Heart left ventricle (tissue), 13 donors: ENCODE data around the gene CACNA1E.

Experiments used
- POLR2A ChIP-seq, 2 donors: fragments of 450-650 bp; IDR thresholded peaks; one replicate each; pipeline ENCODE4 v1.6.1; 2017; ENCODE audit warnings: antibody characterized with exemption in 2 of 2, mild to moderate bottlenecking in 2 of 2, moderate library complexity in 2 of 2
- TF ChIP-seq, protein P1 (sequence below), 12 donors: fragments of 200-600 bp; sonication (generic) in 4 of 12; IDR thresholded peaks; one replicate each; pipeline versions ENCODE4 v1.5.0 to v1.8.0; 2018 to 2022; ENCODE audit warnings: antibody characterized with exemption in 12 of 12, mild to moderate bottlenecking in 5 of 12
- donor health status: ischemic (EF 13 %, LVEDD 7.1; RV severe dilation, severe dysfunction).
- donor health status: DM: no; HTN: yes; CAD: no.
- donor health status: DM: no; HTN: no; CAD: no.
- donor health status: ischemic (EF 25% LVEDD 6.9; RV normal size, moderate dysfunction).
- donor health status: ischemic (EF 25% LVEDD 5.7; RV mildly dilated, moderate dysfunction).
- donor health status: ischemic (EF 35%, LVEDD 5.7; RV mildly dilated, moderate dysfunction).
- donor health status: nonischemic (EF 11% LVEDD 7.7; RV severe dilation, severe dysfunction).
- donor health status: DM: yes; HTN: yes; CAD: no.
- donor health status: PGD.
- donor health status: ischemic (EF 29% LVEDD 5.4; RV normal size, mild dysfunction).
- donor health status: nonischemic (EF 23%, LVEDD 6.1; RV moderate dilation, normal function).

DNA sequence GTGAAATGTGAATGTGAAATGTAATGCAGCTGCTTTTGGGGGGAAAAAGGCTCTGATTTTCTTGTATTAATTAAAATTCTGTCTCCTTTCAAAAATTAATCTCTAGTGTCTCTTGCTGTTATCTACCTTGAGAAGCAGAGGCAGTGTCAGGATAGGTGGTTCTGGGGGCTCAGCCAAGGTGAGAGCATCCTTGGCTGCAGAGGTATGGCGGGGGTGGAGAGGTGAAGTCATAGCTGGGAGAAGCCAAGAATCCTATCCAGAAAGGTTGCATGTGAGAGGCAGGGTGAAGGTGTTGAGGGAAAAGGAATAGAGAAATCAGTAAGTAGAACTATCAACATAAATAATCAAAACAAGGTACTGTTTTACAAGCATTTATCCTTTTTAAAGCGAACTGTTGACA, 181.2 kb downstream of the CACNA1E start:
- TF ChIP-seq POLR2A (IDR thresholded peaks at IDR 0.05) = no peak
- TF ChIP-seq, protein P1, sequence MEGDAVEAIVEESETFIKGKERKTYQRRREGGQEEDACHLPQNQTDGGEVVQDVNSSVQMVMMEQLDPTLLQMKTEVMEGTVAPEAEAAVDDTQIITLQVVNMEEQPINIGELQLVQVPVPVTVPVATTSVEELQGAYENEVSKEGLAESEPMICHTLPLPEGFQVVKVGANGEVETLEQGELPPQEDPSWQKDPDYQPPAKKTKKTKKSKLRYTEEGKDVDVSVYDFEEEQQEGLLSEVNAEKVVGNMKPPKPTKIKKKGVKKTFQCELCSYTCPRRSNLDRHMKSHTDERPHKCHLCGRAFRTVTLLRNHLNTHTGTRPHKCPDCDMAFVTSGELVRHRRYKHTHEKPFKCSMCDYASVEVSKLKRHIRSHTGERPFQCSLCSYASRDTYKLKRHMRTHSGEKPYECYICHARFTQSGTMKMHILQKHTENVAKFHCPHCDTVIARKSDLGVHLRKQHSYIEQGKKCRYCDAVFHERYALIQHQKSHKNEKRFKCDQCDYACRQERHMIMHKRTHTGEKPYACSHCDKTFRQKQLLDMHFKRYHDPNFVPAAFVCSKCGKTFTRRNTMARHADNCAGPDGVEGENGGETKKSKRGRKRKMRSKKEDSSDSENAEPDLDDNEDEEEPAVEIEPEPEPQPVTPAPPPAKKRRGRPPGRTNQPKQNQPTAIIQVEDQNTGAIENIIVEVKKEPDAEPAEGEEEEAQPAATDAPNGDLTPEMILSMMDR (IDR thresholded peaks at IDR 0.05) = no peak
